ENCODE data around the gene DYNC1H1. TPM values are rescaled to one million over a fixed set of nuclear protein-coding genes. Genes with fewer than 3 reads are reported as not detected.

Gene DYNC1H1
- total RNA-seq, 1 experiment from 2014 or later = 361 TPM

DNA sequence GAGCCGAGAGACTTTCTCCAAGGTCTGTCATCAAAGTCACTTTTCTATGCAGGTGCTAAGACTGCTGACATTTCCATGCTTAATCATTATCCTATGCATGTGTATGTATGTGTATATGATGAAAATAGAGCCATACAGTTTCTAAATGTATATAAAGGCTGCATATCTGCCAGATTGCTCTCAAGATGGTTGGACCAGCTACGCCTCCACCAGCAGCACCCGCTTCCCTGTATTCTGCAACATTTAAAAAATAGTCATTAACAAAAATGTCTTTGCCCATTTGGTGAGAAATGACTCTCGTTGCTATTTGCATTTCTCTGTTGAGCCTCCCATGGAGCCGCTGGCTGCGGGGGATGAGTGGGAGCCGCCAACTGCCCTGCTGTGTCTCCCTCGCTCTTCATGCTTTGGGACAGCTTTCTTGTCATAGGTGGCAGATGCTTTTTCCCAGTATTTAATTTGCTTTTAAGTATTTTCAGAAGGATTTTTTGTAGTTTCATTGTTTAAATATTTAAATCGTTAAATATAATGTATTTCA lies 54.7 kb downstream of the DYNC1H1 start:
- H3K9ac ChIP-seq (ENCODE audit: low read length) = no peak overlapping the region
- no peaks in the 10 kb centered on the region for H4K20me1 ChIP-seq (ENCODE audit: insufficient read depth)
- H3K4me3 ChIP-seq (replicated peaks in 1 of 2; ENCODE audit: low read depth in 1 of 2, low read length in 2 of 2) = no peak overlapping the region
- intact Hi-C loops (cut with micrococcal nuclease) = no loop called here
- no peak for TF ChIP-seq TCF7L2 (IDR thresholded peaks at IDR 0.05; ENCODE audit: borderline replicate concordance, extremely low read depth, insufficient read depth, insufficient read length)
- TF ChIP-seq EGR1 (IDR thresholded peaks at IDR 0.05; ENCODE audit: low read depth) = no peak
- no peak for TF ChIP-seq MAX (IDR thresholded peaks at IDR 0.05)
- TF ChIP-seq, protein P1, sequence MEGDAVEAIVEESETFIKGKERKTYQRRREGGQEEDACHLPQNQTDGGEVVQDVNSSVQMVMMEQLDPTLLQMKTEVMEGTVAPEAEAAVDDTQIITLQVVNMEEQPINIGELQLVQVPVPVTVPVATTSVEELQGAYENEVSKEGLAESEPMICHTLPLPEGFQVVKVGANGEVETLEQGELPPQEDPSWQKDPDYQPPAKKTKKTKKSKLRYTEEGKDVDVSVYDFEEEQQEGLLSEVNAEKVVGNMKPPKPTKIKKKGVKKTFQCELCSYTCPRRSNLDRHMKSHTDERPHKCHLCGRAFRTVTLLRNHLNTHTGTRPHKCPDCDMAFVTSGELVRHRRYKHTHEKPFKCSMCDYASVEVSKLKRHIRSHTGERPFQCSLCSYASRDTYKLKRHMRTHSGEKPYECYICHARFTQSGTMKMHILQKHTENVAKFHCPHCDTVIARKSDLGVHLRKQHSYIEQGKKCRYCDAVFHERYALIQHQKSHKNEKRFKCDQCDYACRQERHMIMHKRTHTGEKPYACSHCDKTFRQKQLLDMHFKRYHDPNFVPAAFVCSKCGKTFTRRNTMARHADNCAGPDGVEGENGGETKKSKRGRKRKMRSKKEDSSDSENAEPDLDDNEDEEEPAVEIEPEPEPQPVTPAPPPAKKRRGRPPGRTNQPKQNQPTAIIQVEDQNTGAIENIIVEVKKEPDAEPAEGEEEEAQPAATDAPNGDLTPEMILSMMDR (IDR thresholded peaks at IDR 0.05 in 2 of 3, conservative IDR thresholded peaks at IDR 0.05 in 1 of 3; ENCODE audit: borderline replicate concordance in 1 of 3, insufficient read depth in 1 of 3, low read depth in 2 of 3, low read length in 2 of 3) = no peak
- TF ChIP-seq FOSL1 (IDR thresholded peaks at IDR 0.05; ENCODE audit: low read depth) = no peak
- no peak for TF ChIP-seq POLR2AphosphoS5 (IDR thresholded peaks at IDR 0.05; ENCODE audit: low read depth, low read length)
- TF ChIP-seq, protein P2, sequence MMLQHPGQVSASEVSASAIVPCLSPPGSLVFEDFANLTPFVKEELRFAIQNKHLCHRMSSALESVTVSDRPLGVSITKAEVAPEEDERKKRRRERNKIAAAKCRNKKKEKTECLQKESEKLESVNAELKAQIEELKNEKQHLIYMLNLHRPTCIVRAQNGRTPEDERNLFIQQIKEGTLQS (IDR thresholded peaks at IDR 0.05) = no peak
- TF ChIP-seq REST (IDR thresholded peaks at IDR 0.05; ENCODE audit: low read depth) = no peak
- TF ChIP-seq JUND (IDR thresholded peaks at IDR 0.05) = no peak
- no peak for TF ChIP-seq ZBTB33 (IDR thresholded peaks at IDR 0.05; ENCODE audit: extremely low read depth, insufficient replicate concordance, low read length)
- no peak for TF ChIP-seq POLR2A (IDR thresholded peaks at IDR 0.05; ENCODE audit: borderline replicate concordance, extremely low read depth, insufficient read depth, insufficient read length)
- TF ChIP-seq SP1 (IDR thresholded peaks at IDR 0.05; ENCODE audit: low read depth) = no peak
- no peak for TF ChIP-seq YY1 (IDR thresholded peaks at IDR 0.05; ENCODE audit: extremely low read depth, insufficient replicate concordance, low read depth, low read length)
- TF ChIP-seq ELF1 (IDR thresholded peaks at IDR 0.05; ENCODE audit: borderline replicate concordance, low read depth) = no peak
- H3K27ac ChIP-seq (ENCODE audit: low read depth, low read length) = no peak overlapping the region
- H3K9me2 ChIP-seq (ENCODE audit: insufficient read depth) = no peaks in the 10 kb centered on the region
- DNase-seq (ENCODE audit: low read depth, low spot score) = no peak
- ChIA-PET POLR2A (no interaction called here), RAD21 (ENCODE audit: low non-redundant PET in 1 of 2, low total read pairs in 2 of 2, uncharacterized antibody in 2 of 2, unreplicated experiment in 2 of 2) (no interaction called here), CTCF (no interaction called here)
- no peak overlapping the region for H2AFZ ChIP-seq (ENCODE audit: low read depth, low read length, poor library complexity, severe bottlenecking)
- H3K79me2 ChIP-seq (ENCODE audit: insufficient read depth, low read length) = no peaks in the 10 kb centered on the region
- ATAC-seq = no peak
- peaks cover 65 to 68% of the 10 kb centered on the region in 2 experiments for H3K36me3 ChIP-seq (ENCODE audit: control insufficient read depth in 1 of 2, insufficient read depth in 2 of 2, low read length in 2 of 2)
- no TSS peak for BruUV-seq (replicated peaks)
- no peaks in the 10 kb centered on the region for H3K27me3 ChIP-seq (ENCODE audit: insufficient read depth, low read length)
- H3K4me2 ChIP-seq (ENCODE audit: low read length) = no peak overlapping the region
- no peaks in the 10 kb centered on the region for H3K4me1 ChIP-seq (ENCODE audit: control insufficient read depth in 1 of 2, insufficient read depth in 2 of 2, low read length in 2 of 2)
- H3K9me3 ChIP-seq (ENCODE audit: control insufficient read depth in 1 of 2, insufficient read depth in 1 of 2, low read depth in 1 of 2, low read length in 2 of 2) = no peaks in the 10 kb centered on the region

Data from HCT116 (cell line).